Smooth muscle cell (in vitro differentiated cells): ENCODE results near the gene FBXL19. TPM values are rescaled to one million over a fixed set of nuclear protein-coding genes. Genes with fewer than 3 reads are reported as not detected.
A peak's percentile ranks its signal among the peaks of the same experiment; 100 is the strongest.

Source experiments
- DNase-seq: peaks from one replicate; lab custom pipeline; 2025; ENCODE audit not compliant: unreplicated experiment; lab: John Stamatoyannopoulos, UW
- H2AFZ ChIP-seq: fragments of 200-600 bp; sonication (generic); 2 replicates; pipeline ENCODE4 v1.6.0; 2016; ENCODE audit warnings: antibody characterized with exemption, low read depth, mild to moderate bottlenecking
- H3F3A ChIP-seq: fragments of 200-600 bp; sonication (generic); 2 replicates; pipeline ENCODE4 v1.6.0; 2017; ENCODE audit warnings: antibody characterized with exemption, low read depth
- H3K27ac ChIP-seq: fragments of 200-600 bp; sonication (generic); 2 replicates; pipeline ENCODE4 v1.5.1; 2016; ENCODE audit warnings: low read depth, mild to moderate bottlenecking
- H3K27me3 ChIP-seq: fragments of 200-600 bp; sonication (generic); 2 replicates; pipeline ENCODE4 v1.6.1; 2016; ENCODE audit warnings: low read depth, mild to moderate bottlenecking
- H3K36me3 ChIP-seq: fragments of 200-600 bp; sonication (generic); 2 replicates; pipeline ENCODE4 v1.5.1; 2016; ENCODE audit warnings: low read depth
- H3K4me1 ChIP-seq: fragments of 200-600 bp; sonication (generic); 2 replicates; pipeline ENCODE4 v1.5.1; 2016; ENCODE audit warnings: low read depth
- H3K4me2 ChIP-seq: fragments of 200-600 bp; sonication (generic); 2 replicates; pipeline ENCODE4 v1.6.0; 2016; ENCODE audit warnings: mild to moderate bottlenecking
- H3K4me3 ChIP-seq: fragments of 200-600 bp; sonication (generic); 2 replicates; pipeline ENCODE4 v1.5.1; 2016; ENCODE audit warnings: mild to moderate bottlenecking
- H3K79me2 ChIP-seq: fragments of 200-600 bp; sonication (generic); 2 replicates; pipeline ENCODE4 v1.6.0; 2016; ENCODE audit warnings: low read depth, mild to moderate bottlenecking
- H3K9ac ChIP-seq: fragments of 200-600 bp; sonication (generic); 2 replicates; pipeline ENCODE4 v1.6.0; 2016; ENCODE audit warnings: low read depth
- H3K9me3 ChIP-seq: fragments of 200-600 bp; sonication (generic); replicated peaks from 2 replicates; pipeline ENCODE4 v1.5.1; 2016; ENCODE audit warnings: low read depth
- H4K20me1 ChIP-seq: fragments of 200-600 bp; sonication (generic); 2 replicates; pipeline ENCODE4 v1.6.0; 2016; ENCODE audit warnings: low read depth
- WGBS: methylation state at CpG from one replicate; pipeline ENCODE4 v1.1.7; 2016; ENCODE audit warnings: low lambda C conversion rate; 5-methylcytosine and 5-hydroxymethylcytosine counted together
- polyA plus RNA-seq: library from polyadenylated mRNA; unstranded; fragments of >200 nt; fragmentation: Nextera tagmentation; extraction: Ambion mirVana; gene quantifications from 2 replicates; pipeline ENCODE4 v1.2.1, GENCODE V29; 2016
- total RNA-seq: library from RNA; depleted of rRNA; stranded (reverse); fragments of >200 nt; gene quantifications from 2 replicates; pipeline ENCODE4 v1.2.3, GENCODE V29; 2014
- TF ChIP-seq, protein P1 (sequence below): fragments of 200-600 bp; sonication (generic); IDR thresholded peaks from 2 replicates; pipeline ENCODE4 v1.5.1; 2017; ENCODE audit warnings: borderline replicate concordance, mild to moderate bottlenecking, antibody characterized with exemption; ENCODE audit not compliant: insufficient read depth, poor library complexity, severe bottlenecking

FBXL19 gene, protein sequence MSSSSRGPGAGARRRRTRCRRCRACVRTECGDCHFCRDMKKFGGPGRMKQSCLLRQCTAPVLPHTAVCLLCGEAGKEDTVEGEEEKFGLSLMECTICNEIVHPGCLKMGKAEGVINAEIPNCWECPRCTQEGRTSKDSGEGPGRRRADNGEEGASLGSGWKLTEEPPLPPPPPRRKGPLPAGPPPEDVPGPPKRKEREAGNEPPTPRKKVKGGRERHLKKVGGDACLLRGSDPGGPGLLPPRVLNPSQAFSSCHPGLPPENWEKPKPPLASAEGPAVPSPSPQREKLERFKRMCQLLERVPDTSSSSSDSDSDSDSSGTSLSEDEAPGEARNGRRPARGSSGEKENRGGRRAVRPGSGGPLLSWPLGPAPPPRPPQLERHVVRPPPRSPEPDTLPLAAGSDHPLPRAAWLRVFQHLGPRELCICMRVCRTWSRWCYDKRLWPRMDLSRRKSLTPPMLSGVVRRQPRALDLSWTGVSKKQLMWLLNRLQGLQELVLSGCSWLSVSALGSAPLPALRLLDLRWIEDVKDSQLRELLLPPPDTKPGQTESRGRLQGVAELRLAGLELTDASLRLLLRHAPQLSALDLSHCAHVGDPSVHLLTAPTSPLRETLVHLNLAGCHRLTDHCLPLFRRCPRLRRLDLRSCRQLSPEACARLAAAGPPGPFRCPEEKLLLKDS
- total RNA-seq (4.5 and 8.5 TPM in 2 replicates), polyA plus RNA-seq (1.3 and 1.6 TPM in 2 replicates)

DNA sequence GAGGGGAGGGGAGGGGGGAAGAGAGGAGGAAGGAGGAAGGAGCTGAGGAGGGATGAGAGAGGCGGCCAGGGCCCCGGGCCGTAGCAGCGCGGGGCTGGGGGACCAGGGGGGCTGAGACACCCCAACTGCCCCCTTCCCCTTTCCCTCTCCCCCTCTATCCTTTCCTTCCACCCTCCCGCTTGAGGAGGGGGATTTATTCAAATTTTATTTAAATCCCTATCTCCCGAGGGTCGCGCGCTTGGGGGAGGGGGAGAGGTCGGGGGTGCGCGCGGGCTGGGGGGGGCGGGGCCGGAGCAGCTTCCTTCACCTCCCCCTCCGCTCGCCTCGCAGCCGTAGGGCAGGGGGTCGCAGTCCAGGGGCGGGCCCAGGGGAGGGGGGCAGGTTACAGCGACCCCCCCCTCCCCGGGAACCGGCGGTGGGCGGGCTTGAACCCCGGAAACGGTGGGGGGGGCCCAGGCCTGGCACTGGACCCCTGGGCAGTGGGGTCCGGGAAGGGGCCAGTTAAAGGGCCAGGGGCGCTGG lies at the start of gene FBXL19:
Gene FBXL19 (plus strand): TSS at position 19 of the 522 bp plus-strand sequence. CDS start 2,183 bp downstream, outside the sequence.
- Histone ChIP-seq H3K4me3 (peak within 1 kb of the TSS; percentile 89), H3K27ac (peak within 1 kb of the TSS; percentile 94), H3K27me3 (no peaks in the 10 kb centered on the region), H4K20me1 (peaks cover 12% of the 10 kb centered on the region), H2AFZ (peak within 1 kb of the TSS; percentile 93), H3K9ac (peak within 1 kb of the TSS; percentile 93), H3F3A (no peaks in the 10 kb centered on the region), H3K9me3 (no peaks in the 10 kb centered on the region), H3K4me1 (peaks cover 10% of the 10 kb centered on the region), H3K4me2 (peak within 1 kb of the TSS; percentile 93), H3K79me2 (peaks cover 3% of the 10 kb centered on the region), H3K36me3 (no peaks in the 10 kb centered on the region)
- DNase-seq = no peak
- 1% methylated on average over 10 of the region's 31 CpGs for WGBS
- TF ChIP-seq, protein P1, sequence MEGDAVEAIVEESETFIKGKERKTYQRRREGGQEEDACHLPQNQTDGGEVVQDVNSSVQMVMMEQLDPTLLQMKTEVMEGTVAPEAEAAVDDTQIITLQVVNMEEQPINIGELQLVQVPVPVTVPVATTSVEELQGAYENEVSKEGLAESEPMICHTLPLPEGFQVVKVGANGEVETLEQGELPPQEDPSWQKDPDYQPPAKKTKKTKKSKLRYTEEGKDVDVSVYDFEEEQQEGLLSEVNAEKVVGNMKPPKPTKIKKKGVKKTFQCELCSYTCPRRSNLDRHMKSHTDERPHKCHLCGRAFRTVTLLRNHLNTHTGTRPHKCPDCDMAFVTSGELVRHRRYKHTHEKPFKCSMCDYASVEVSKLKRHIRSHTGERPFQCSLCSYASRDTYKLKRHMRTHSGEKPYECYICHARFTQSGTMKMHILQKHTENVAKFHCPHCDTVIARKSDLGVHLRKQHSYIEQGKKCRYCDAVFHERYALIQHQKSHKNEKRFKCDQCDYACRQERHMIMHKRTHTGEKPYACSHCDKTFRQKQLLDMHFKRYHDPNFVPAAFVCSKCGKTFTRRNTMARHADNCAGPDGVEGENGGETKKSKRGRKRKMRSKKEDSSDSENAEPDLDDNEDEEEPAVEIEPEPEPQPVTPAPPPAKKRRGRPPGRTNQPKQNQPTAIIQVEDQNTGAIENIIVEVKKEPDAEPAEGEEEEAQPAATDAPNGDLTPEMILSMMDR = no peak

DNA sequence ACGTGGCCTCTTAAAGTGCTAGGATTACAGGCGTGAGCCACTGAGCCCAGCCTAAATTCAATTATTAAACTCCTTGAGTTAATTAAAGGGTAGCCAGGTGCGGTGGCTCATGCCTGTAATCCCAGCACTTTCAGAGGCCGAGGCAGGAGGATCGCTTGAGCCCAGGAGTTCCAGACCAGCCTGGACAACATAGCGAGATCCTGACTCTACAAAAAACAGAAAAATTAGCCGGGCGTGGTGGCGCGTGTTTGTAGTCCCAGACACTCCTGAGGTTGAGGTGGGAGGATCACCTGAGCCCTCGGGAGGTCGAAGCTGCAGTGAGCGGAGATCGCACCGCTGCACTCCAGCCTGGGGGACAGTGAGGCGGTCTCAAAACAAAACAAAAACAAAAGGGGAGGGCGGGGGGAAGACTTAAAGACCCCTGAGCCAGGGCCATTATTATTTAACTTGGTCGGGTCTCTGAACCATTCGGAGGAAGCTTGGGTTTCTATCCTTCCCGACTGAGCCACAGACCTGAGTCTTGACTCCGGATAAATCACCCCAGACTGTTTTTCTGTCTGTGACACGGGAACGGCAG lies 49.0 kb upstream of the FBXL19 start:
- no peaks in the 10 kb centered on the region for H3K9me3 ChIP-seq
- peak overlapping the region; percentile 45 for H3K9ac ChIP-seq
- H3K4me3 ChIP-seq = peak overlapping the region; percentile 85
- H3F3A ChIP-seq = no peaks in the 10 kb centered on the region
- H3K27ac ChIP-seq = peak overlapping the region; percentile 79
- peak overlapping the region; percentile 79 for H2AFZ ChIP-seq
- no peaks in the 10 kb centered on the region for H4K20me1 ChIP-seq
- peaks cover 32% of the 10 kb centered on the region for H3K79me2 ChIP-seq
- 30% methylated on average over 23 of the region's 23 CpGs for WGBS
- no peak for DNase-seq
- H3K36me3 ChIP-seq = no peaks in the 10 kb centered on the region
- H3K4me2 ChIP-seq = peak overlapping the region; percentile 90
- H3K4me1 ChIP-seq = peaks cover 14% of the 10 kb centered on the region
- no peaks in the 10 kb centered on the region for H3K27me3 ChIP-seq
- TF ChIP-seq, protein P1 = no peak

DNA sequence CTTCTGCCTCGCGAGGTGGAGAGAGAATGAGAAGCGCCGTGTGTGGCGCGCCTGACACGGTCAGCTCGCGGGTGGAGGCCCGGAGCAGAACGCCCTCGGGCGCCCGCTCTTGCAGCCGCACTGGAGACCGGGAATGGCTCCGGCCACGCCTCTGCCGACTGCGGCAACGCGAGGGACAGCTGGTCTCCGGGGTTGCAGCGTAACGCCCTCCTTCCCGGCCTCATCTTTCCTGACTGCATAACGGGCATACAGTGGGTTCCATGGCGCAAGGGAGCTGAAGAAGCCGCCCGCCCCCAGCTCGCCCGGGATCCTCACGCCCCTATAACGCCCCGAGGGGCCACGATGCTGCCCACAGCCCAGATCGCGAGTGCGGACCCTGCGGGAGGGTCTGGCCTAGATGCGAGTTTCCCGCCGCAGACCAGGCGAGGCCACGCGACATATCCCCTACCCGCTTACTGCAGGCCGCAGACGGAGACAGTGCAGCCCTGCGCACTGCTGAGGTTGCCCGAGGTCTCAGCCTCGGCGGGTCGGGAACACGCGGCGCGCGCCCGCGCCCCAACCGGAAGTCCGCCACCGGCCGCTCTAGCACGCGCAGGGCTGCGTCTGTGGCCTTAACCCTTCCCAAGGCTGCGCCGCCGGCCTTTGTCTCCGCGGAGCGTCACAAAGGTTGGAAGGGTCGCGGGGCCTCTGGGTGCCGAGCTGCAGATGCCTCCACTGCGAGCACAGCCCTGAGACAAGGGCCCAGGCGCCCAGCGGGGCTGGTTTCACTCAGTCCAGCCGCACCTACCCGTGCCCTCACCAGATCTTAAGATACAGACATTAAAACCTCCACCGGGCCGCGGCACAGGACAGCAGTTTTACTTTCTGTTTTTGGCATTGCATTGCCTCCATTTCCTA lies 48.3 kb upstream of the FBXL19 start:
- Histone ChIP-seq H3K4me3 (peak overlapping the region; percentile 85), H3K79me2 (peaks cover 32% of the 10 kb centered on the region)
- TF ChIP-seq, protein P1 = no peak

More for the DNA sequence above, 48.3 kb upstream of the FBXL19 start:
- Histone ChIP-seq H3K27me3 (no peaks in the 10 kb centered on the region), H3K9me3 (no peaks in the 10 kb centered on the region), H3F3A (no peaks in the 10 kb centered on the region), H2AFZ (peak overlapping the region; percentile 79), H3K27ac (peak overlapping the region; percentile 79), H3K4me2 (peak overlapping the region; percentile 90), H3K9ac (peak overlapping the region; percentile 88), H3K36me3 (no peaks in the 10 kb centered on the region), H3K4me1 (peaks cover 14% of the 10 kb centered on the region), H4K20me1 (no peaks in the 10 kb centered on the region)
- WGBS = 1% methylated on average over 84 of the region's 85 CpGs
- peak; percentile 52 for DNase-seq
